Measurements from ENCODE around the gene HOXA4. TPM values are rescaled to one million over a fixed set of nuclear protein-coding genes. Genes with fewer than 3 reads are reported as not detected.

Gene HOXA4
- total and polyA plus RNA-seq, 2 donors (not counting 1 experiment from before 2014, with no cell fraction given), result 0.33 to 3.6 TPM

- peak; percentile 43 to 51 for DNase-seq (ENCODE audit: low read depth in 2 of 2)
- Histone ChIP-seq H3K4me2 (ENCODE audit: extremely low read depth, insufficient read depth, low read length) (peak overlapping the region; percentile 97), H2AFZ (ENCODE audit: low read length) (no peak overlapping the region), H3K4me3 (replicated peaks in 1 of 4; ENCODE audit: control extremely low read depth in 1 of 4, insufficient read depth in 1 of 4, low read depth in 3 of 4, low read length in 4 of 4) (peak overlapping the region in 3 of 4 experiments; percentile 38 to 92 (median 46)), H3K9ac (ENCODE audit: insufficient read depth, low read length) (no peak overlapping the region), H3K9me3 (ENCODE audit: control insufficient read depth, insufficient read depth, low read depth, low read length) (no peaks in the 10 kb centered on the region), H3K36me3 (ENCODE audit: control insufficient read depth, insufficient read depth, low read length) (no peaks in the 10 kb centered on the region), H3K27ac (ENCODE audit: insufficient read depth, low read length) (peak overlapping the region; percentile 95), H3K4me1 (ENCODE audit: control insufficient read depth, extremely low read depth, insufficient read depth, low read length) (peaks cover 37% of the 10 kb centered on the region), H3K79me2 (ENCODE audit: control insufficient read depth, insufficient read depth, low read length) (peaks cover 71% of the 10 kb centered on the region), H3K27me3 (ENCODE audit: control insufficient read depth, insufficient read depth, low read length) (no peaks in the 10 kb centered on the region), H4K20me1 (ENCODE audit: control insufficient read depth, extremely low read depth, insufficient read depth, low read length) (no peaks in the 10 kb centered on the region)
- no peak for TF ChIP-seq EZH2 (IDR thresholded peaks at IDR 0.05; ENCODE audit: low read length, missing control alignments)
- TF ChIP-seq, protein P1, sequence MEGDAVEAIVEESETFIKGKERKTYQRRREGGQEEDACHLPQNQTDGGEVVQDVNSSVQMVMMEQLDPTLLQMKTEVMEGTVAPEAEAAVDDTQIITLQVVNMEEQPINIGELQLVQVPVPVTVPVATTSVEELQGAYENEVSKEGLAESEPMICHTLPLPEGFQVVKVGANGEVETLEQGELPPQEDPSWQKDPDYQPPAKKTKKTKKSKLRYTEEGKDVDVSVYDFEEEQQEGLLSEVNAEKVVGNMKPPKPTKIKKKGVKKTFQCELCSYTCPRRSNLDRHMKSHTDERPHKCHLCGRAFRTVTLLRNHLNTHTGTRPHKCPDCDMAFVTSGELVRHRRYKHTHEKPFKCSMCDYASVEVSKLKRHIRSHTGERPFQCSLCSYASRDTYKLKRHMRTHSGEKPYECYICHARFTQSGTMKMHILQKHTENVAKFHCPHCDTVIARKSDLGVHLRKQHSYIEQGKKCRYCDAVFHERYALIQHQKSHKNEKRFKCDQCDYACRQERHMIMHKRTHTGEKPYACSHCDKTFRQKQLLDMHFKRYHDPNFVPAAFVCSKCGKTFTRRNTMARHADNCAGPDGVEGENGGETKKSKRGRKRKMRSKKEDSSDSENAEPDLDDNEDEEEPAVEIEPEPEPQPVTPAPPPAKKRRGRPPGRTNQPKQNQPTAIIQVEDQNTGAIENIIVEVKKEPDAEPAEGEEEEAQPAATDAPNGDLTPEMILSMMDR (conservative IDR thresholded peaks at IDR 0.05 in 1 of 2, IDR thresholded peaks at IDR 0.05 in 1 of 2; ENCODE audit: low read depth in 1 of 2, low read length in 2 of 2), result no peak
Observed at GRCh38 chr7:27105301-27106031, 25.1 kb downstream of the HOXA4 start.

GRCh38 chr7:27104341-27105058 is 26.1 kb downstream of the HOXA4 start:
- Histone ChIP-seq H3K4me1 (ENCODE audit: control insufficient read depth, extremely low read depth, insufficient read depth, low read length) (peaks cover 31% of the 10 kb centered on the region), H3K9me3 (ENCODE audit: control insufficient read depth, insufficient read depth, low read depth, low read length) (no peaks in the 10 kb centered on the region), H3K36me3 (ENCODE audit: control insufficient read depth, insufficient read depth, low read length) (no peaks in the 10 kb centered on the region), H3K27ac (ENCODE audit: insufficient read depth, low read length) (peak overlapping the region; percentile 95), H3K79me2 (ENCODE audit: control insufficient read depth, insufficient read depth, low read length) (peaks cover 72% of the 10 kb centered on the region), H3K27me3 (ENCODE audit: control insufficient read depth, insufficient read depth, low read length) (no peaks in the 10 kb centered on the region), H3K4me3 (replicated peaks in 1 of 4; ENCODE audit: control extremely low read depth in 1 of 4, insufficient read depth in 1 of 4, low read depth in 3 of 4, low read length in 4 of 4) (peak overlapping the region in 3 of 4 experiments; percentile 12 to 92 (median 74)), H3K9ac (ENCODE audit: insufficient read depth, low read length) (no peak overlapping the region), H2AFZ (ENCODE audit: low read length) (no peak overlapping the region), H3K4me2 (ENCODE audit: extremely low read depth, insufficient read depth, low read length) (peak overlapping the region; percentile 97), H4K20me1 (ENCODE audit: control insufficient read depth, extremely low read depth, insufficient read depth, low read length) (no peaks in the 10 kb centered on the region)
- peak; percentile 88 to 91 for DNase-seq (ENCODE audit: low read depth in 2 of 2)
- TF ChIP-seq, protein P1 (conservative IDR thresholded peaks at IDR 0.05 in 1 of 2, IDR thresholded peaks at IDR 0.05 in 1 of 2; ENCODE audit: low read depth in 1 of 2, low read length in 2 of 2), result no peak

DNA sequence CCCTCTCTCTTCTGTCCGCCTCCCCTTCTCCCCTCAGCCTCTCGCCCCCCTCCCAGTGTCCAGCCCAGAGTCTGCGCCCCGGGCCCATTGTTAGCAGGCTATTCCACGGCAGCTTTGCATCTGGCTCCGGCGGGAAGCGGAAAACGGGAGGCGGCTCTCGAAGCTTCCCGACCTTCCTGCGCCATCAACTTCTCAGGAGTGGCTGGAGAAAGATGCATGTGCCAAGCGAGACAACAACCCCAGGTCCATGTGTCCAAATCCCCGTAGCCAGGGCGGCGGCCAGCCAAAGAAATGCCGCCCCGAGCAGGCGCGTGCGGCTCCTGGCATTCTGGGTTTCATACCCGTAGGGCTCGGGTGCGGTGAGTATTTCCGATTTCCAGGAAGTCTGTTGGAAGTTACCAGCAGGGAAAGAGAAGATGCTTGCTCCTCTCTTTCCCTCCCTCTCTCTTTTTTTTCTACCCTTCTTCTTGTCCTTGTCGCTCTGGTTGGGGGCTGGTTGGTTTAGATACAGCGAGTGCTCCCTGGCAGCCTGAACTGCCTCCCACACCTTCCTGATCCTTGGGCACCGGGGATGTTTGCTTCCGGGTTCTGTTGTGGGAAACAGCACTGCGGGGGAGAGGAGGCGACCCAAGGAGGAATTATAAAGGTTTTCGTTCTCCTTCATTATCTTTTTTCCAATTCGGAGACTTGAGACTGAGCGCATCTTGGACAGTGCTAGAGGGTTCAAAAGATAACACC is 26.9 kb downstream of the HOXA4 start:
- Histone ChIP-seq H4K20me1 (ENCODE audit: control insufficient read depth, extremely low read depth, insufficient read depth, low read length) (no peaks in the 10 kb centered on the region), H3K4me2 (ENCODE audit: extremely low read depth, insufficient read depth, low read length) (peak overlapping the region; percentile 97), H3K27ac (ENCODE audit: insufficient read depth, low read length) (peak overlapping the region; percentile 95), H3K79me2 (ENCODE audit: control insufficient read depth, insufficient read depth, low read length) (peaks cover 77% of the 10 kb centered on the region), H3K36me3 (ENCODE audit: control insufficient read depth, insufficient read depth, low read length) (no peaks in the 10 kb centered on the region), H3K9me3 (ENCODE audit: control insufficient read depth, insufficient read depth, low read depth, low read length) (no peaks in the 10 kb centered on the region), H3K27me3 (ENCODE audit: control insufficient read depth, insufficient read depth, low read length) (no peaks in the 10 kb centered on the region), H3K4me3 (replicated peaks in 1 of 4; ENCODE audit: control extremely low read depth in 1 of 4, insufficient read depth in 1 of 4, low read depth in 3 of 4, low read length in 4 of 4) (peak overlapping the region; percentile 42 to 92 (median 72)), H3K9ac (ENCODE audit: insufficient read depth, low read length) (peak overlapping the region; percentile 57), H3K4me1 (ENCODE audit: control insufficient read depth, extremely low read depth, insufficient read depth, low read length) (peaks cover 26% of the 10 kb centered on the region), H2AFZ (ENCODE audit: low read length) (no peak overlapping the region)
- DNase-seq (ENCODE audit: low read depth in 2 of 2), result peak; percentile 47 to 49
- TF ChIP-seq, protein P1 (conservative IDR thresholded peaks at IDR 0.05 in 1 of 2, IDR thresholded peaks at IDR 0.05 in 1 of 2; ENCODE audit: low read depth in 1 of 2, low read length in 2 of 2), result no peak
- TF ChIP-seq EZH2 (IDR thresholded peaks at IDR 0.05; ENCODE audit: low read length, missing control alignments), result no peak

All from fibroblast of lung (primary cell).